H1 (cell line): ENCODE results near the gene GLE1. TPM values are rescaled to one million over a fixed set of nuclear protein-coding genes. Genes with fewer than 3 reads are reported as not detected.

ENCODE experiments used
- EP300 ChIP-seq, 2 experiments: IDR thresholded peaks; 1 replicate in 1 of 2; 2 replicates in 1 of 2; pipeline ENCODE4 v1.6.1; 2011 to 2012; ENCODE audit warnings: low read depth in 2 of 2, low read length in 2 of 2, mild to moderate bottlenecking in 2 of 2, borderline replicate concordance in 1 of 2, inconsistent platforms in 1 of 2, moderate library complexity in 1 of 2
- RAD21 ChIP-seq, 2 experiments: IDR thresholded peaks in 1 of 2; conservative IDR thresholded peaks in 1 of 2; 2 replicates each; pipeline ENCODE4 v1.6.1; 2011; ENCODE audit warnings: low read depth in 2 of 2, low read length in 2 of 2, improper control_type of control experiment in 1 of 2, inconsistent platforms in 1 of 2, mild to moderate bottlenecking in 1 of 2, moderate library complexity in 1 of 2
- SAP30 ChIP-seq: fragments of 300-600 bp; sonication (generic); IDR thresholded peaks from 2 replicates; pipeline ENCODE4 v1.7.1; 2012; ENCODE audit warnings: low read length, moderate library complexity, mild to moderate bottlenecking, inconsistent platforms; ENCODE audit not compliant: insufficient read depth, insufficient replicate concordance
- polyA plus RNA-seq, 7 experiments: library from polyadenylated mRNA; depleted of rRNA in 3 of 7; stranded (reverse) in 5 of 7; unstranded in 2 of 7; fragments of >200 nt in 5 of 7; fragments of 200-250 nt in 2 of 7; gene quantifications; 1 replicate in 5 of 7; 2 replicates in 1 of 7; 4 replicates in 1 of 7; pipeline versions ENCODE4 v1.2.1 to v1.2.3, GENCODE V29; 2011 to 2013; ENCODE audit warnings: missing spikeins in 2 of 7, mixed read lengths in 2 of 7
- total RNA-seq: library from RNA; stranded (reverse); fragmentation: NEBNext Ultra II Directional; extraction: Animal tissue kit (Norgen Biotek cat#: 25700); gene quantifications from 2 replicates; pipeline ENCODE4 v1.2.1, GENCODE V29; 2021
- TF ChIP-seq, protein P1 (sequence below): fragments of 300-600 bp; sonication (generic); IDR thresholded peaks from 2 replicates; pipeline ENCODE4 v1.7.1; 2012; ENCODE audit warnings: low read length, moderate library complexity, mild to moderate bottlenecking, inconsistent platforms; ENCODE audit not compliant: insufficient replicate concordance

The GLE1 gene
- total and polyA plus RNA-seq, 2 of the 8 experiments (the other 6 are each of a cell fraction or from before 2014, with no cell fraction given) = 9.6 to 14.9 TPM

DNA sequence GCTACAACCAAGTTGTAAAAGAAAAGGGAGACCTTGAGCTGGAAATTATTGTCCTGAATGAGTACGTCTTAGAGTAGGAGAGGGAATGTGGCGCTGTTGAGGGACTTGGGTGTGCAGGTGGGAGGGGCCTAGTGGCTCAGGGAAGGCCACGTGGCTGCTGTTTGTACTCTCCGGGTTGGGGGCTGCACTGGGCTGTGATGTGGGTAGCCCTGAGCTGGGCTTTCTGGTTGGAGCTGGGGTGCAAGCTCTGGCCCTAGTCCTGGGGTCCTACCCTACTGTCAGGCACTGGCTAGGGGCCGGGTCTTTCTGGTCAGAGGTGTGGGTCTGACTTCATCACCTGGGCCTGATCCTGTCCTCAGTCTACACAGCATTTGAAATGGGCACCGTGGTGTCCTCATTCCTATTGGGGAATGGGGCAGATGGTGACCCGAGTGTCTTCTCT is 19.1 kb upstream of the GLE1 start (continued):
- TF ChIP-seq EP300 (IDR thresholded peaks at IDR 0.05; ENCODE audit: borderline replicate concordance in 1 of 2, low read depth in 2 of 2, low read length in 2 of 2) (no peak), RAD21 (IDR thresholded peaks at IDR 0.05 in 1 of 2, conservative IDR thresholded peaks at IDR 0.05 in 1 of 2; ENCODE audit: low read depth in 2 of 2, low read length in 2 of 2) (no peak), SAP30 (no peak)
- TF ChIP-seq, protein P1, sequence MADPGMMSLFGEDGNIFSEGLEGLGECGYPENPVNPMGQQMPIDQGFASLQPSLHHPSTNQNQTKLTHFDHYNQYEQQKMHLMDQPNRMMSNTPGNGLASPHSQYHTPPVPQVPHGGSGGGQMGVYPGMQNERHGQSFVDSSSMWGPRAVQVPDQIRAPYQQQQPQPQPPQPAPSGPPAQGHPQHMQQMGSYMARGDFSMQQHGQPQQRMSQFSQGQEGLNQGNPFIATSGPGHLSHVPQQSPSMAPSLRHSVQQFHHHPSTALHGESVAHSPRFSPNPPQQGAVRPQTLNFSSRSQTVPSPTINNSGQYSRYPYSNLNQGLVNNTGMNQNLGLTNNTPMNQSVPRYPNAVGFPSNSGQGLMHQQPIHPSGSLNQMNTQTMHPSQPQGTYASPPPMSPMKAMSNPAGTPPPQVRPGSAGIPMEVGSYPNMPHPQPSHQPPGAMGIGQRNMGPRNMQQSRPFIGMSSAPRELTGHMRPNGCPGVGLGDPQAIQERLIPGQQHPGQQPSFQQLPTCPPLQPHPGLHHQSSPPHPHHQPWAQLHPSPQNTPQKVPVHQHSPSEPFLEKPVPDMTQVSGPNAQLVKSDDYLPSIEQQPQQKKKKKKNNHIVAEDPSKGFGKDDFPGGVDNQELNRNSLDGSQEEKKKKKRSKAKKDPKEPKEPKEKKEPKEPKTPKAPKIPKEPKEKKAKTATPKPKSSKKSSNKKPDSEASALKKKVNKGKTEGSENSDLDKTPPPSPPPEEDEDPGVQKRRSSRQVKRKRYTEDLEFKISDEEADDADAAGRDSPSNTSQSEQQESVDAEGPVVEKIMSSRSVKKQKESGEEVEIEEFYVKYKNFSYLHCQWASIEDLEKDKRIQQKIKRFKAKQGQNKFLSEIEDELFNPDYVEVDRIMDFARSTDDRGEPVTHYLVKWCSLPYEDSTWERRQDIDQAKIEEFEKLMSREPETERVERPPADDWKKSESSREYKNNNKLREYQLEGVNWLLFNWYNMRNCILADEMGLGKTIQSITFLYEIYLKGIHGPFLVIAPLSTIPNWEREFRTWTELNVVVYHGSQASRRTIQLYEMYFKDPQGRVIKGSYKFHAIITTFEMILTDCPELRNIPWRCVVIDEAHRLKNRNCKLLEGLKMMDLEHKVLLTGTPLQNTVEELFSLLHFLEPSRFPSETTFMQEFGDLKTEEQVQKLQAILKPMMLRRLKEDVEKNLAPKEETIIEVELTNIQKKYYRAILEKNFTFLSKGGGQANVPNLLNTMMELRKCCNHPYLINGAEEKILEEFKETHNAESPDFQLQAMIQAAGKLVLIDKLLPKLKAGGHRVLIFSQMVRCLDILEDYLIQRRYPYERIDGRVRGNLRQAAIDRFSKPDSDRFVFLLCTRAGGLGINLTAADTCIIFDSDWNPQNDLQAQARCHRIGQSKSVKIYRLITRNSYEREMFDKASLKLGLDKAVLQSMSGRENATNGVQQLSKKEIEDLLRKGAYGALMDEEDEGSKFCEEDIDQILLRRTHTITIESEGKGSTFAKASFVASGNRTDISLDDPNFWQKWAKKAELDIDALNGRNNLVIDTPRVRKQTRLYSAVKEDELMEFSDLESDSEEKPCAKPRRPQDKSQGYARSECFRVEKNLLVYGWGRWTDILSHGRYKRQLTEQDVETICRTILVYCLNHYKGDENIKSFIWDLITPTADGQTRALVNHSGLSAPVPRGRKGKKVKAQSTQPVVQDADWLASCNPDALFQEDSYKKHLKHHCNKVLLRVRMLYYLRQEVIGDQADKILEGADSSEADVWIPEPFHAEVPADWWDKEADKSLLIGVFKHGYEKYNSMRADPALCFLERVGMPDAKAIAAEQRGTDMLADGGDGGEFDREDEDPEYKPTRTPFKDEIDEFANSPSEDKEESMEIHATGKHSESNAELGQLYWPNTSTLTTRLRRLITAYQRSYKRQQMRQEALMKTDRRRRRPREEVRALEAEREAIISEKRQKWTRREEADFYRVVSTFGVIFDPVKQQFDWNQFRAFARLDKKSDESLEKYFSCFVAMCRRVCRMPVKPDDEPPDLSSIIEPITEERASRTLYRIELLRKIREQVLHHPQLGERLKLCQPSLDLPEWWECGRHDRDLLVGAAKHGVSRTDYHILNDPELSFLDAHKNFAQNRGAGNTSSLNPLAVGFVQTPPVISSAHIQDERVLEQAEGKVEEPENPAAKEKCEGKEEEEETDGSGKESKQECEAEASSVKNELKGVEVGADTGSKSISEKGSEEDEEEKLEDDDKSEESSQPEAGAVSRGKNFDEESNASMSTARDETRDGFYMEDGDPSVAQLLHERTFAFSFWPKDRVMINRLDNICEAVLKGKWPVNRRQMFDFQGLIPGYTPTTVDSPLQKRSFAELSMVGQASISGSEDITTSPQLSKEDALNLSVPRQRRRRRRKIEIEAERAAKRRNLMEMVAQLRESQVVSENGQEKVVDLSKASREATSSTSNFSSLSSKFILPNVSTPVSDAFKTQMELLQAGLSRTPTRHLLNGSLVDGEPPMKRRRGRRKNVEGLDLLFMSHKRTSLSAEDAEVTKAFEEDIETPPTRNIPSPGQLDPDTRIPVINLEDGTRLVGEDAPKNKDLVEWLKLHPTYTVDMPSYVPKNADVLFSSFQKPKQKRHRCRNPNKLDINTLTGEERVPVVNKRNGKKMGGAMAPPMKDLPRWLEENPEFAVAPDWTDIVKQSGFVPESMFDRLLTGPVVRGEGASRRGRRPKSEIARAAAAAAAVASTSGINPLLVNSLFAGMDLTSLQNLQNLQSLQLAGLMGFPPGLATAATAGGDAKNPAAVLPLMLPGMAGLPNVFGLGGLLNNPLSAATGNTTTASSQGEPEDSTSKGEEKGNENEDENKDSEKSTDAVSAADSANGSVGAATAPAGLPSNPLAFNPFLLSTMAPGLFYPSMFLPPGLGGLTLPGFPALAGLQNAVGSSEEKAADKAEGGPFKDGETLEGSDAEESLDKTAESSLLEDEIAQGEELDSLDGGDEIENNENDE = no peak
